Calu3 (cell line): ENCODE results near the gene PGM2L1. TPM values are rescaled to one million over a fixed set of nuclear protein-coding genes. Genes with fewer than 3 reads are reported as not detected.
"Not testable (repeated sequence)": the region's sequence is repeated elsewhere in the genome, so short reads cannot be mapped to it uniquely, and the experiment has no call there.

Source experiments
- BruUV-seq: library from RNA; stranded (reverse); fragments of 400-500 nt; replicated peaks from 2 replicates; lab custom pipeline; 2021; lab: Mats Ljungman, UMichigan
- CTCF ChIA-PET: fragments of 300-600 bp; sonication (Branson Sonifier 250); formaldehyde crosslinking; loops from one replicate; lab custom pipeline; 2022; ENCODE audit warnings: antibody characterized with exemption; lab: Charles Lee
- DNase-seq: peaks from one replicate; pipeline ENCODE4 v3.0.0; 2022
- H3K27ac Mint-ChIP-seq: one replicate; pipeline ENCODE4 v1.8.0; 2022; ENCODE audit warnings: mixed read lengths; ENCODE audit not compliant: unreplicated experiment
- H3K27me3 Mint-ChIP-seq: one replicate; pipeline ENCODE4 v1.8.0; 2022; ENCODE audit warnings: mixed read lengths; ENCODE audit not compliant: unreplicated experiment
- H3K36me3 Mint-ChIP-seq: one replicate; pipeline ENCODE4 v1.8.0; 2022; ENCODE audit warnings: mild to moderate bottlenecking, moderate library complexity, mixed read lengths; ENCODE audit not compliant: insufficient read depth, unreplicated experiment
- H3K4me1 Mint-ChIP-seq: one replicate; pipeline ENCODE4 v1.8.0; 2022; ENCODE audit warnings: mild to moderate bottlenecking, low read depth, mixed read lengths; ENCODE audit not compliant: unreplicated experiment
- H3K4me3 Mint-ChIP-seq: one replicate; pipeline ENCODE4 v1.8.0; 2022; ENCODE audit warnings: mild to moderate bottlenecking, low read depth, moderate library complexity, mixed read lengths; ENCODE audit not compliant: unreplicated experiment
- H3K9me3 Mint-ChIP-seq: one replicate; pipeline ENCODE4 v1.8.0; 2022; ENCODE audit warnings: low read depth, mixed read lengths; ENCODE audit not compliant: unreplicated experiment
- CTCF ChIP-seq: fragments of 200-600 bp; IDR thresholded peaks from one replicate; pipeline ENCODE4 v1.8.0; 2022; ENCODE audit warnings: antibody characterized with exemption; ENCODE audit not compliant: unreplicated experiment
- intact Hi-C: fragments of 100-400 bp; cut with micrococcal nuclease; formaldehyde crosslinking; loops from one replicate; pipeline ENCODE4 v1.10.0; 2022; ENCODE audit not compliant: unreplicated experiment
- total RNA-seq: library from RNA; stranded (reverse); gene quantifications from 2 replicates; pipeline ENCODE4 v1.2.3, GENCODE V29; 2022

The PGM2L1 gene
- total RNA-seq, 1 experiment from 2014 or later, result 7.2 TPM

DNA sequence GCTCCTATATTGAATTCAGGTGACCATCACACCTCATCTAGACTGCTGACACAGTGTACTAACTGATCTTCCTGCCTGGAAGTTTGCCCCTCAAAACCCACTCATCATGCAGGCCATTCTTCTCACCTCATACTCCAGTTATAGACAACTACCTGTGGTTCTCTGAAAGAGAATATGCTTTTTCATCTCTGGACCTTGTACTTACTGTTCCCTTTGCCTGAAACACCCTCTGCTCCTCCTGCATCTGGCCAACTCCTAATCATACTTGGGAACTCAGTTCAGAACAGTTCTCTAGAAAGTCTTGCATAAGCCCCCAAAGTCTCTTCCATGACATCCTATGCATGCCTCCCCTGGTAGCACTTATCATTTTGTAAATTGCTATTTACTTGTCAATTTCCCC lies 58.6 kb downstream of the PGM2L1 start:
- CTCF ChIA-PET, result no interaction called here
- TF ChIP-seq CTCF, result no peak
- DNase-seq, result no peak
- Mint-ChIP-seq H3K36me3 (no peaks in the 10 kb centered on the region), H3K4me3 (no peak overlapping the region), H3K9me3 (no peaks in the 10 kb centered on the region), H3K27me3 (no peaks in the 10 kb centered on the region), H3K27ac (no peak overlapping the region), H3K4me1 (no peaks in the 10 kb centered on the region)
- intact Hi-C loops, result no loop called here
- BruUV-seq, result no TSS peak

DNA sequence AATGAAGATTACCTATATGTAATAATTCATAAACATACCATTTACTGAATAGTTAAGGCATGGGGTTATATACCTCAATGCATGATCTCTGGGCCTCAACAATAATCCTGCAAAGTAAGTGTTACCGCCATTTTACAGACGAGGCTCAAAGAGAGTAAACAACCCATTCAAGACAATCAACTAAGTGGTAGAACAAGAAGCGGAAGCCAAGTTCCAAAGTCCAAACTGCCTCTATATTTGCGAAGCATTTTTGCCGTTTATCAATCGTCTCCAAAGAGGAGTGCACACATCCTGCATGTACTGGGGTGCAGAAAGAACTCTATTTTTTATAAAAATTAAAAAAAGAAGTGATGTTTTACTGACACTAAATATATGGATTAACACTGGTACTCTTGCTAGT lies 59.3 kb downstream of the PGM2L1 start:
- Mint-ChIP-seq H3K4me1 (no peaks in the 10 kb centered on the region), H3K9me3 (no peaks in the 10 kb centered on the region), H3K27ac (no peak overlapping the region), H3K27me3 (no peaks in the 10 kb centered on the region), H3K36me3 (no peaks in the 10 kb centered on the region), H3K4me3 (no peak overlapping the region)
- intact Hi-C loops, result no loop called here
- no peak for DNase-seq
- no peak for TF ChIP-seq CTCF
- BruUV-seq, result no TSS peak
- CTCF ChIA-PET, result no interaction called here

DNA sequence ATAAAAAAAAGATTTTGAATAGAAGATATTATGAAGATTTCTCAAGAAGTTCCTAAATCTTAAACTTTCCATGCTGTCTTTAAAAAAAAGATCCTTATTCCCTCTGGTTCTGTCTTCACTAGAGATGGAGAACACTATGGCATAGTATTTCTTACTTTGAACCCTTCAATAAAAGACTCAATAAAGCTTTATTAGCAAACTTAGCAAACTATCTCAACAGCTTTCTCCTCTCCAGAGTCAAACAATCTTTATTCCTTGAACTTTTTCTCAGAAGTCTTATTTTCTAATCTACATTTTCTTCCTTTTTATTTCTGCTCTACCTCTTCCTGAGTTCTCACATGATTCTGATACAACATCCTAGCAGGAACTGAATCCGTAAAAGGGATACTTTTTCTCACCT lies 65.0 kb downstream of the PGM2L1 start:
- intact Hi-C loops, result no loop called here
- no peak for DNase-seq
- no peak for TF ChIP-seq CTCF
- Mint-ChIP-seq H3K36me3 (no peaks in the 10 kb centered on the region), H3K27ac (no peak overlapping the region), H3K9me3 (no peaks in the 10 kb centered on the region), H3K4me3 (no peak overlapping the region), H3K4me1 (no peaks in the 10 kb centered on the region), H3K27me3 (no peaks in the 10 kb centered on the region)
- BruUV-seq, result no TSS peak
- CTCF ChIA-PET, result no interaction called here

DNA sequence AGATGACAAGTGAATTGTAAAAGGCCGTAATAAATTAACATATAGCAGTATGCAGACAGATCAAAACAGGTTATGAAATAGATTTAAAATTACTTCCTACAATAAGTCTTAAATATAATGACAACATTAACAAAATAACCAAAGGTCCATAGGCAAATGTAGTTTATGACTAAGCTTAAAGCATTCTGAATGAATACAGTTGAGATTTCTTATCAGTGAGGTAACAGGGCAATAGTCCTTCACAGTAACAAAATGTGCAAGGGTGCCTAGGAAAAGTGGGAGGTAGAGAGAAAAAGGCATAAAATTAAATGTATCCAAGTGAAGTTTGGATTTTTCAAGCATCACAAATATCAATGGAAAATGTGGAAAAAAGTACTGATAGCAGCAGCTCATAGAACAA lies 65.9 kb downstream of the PGM2L1 start:
- Mint-ChIP-seq H3K36me3 (no peaks in the 10 kb centered on the region), H3K4me3 (no peak overlapping the region), H3K27ac (no peak overlapping the region), H3K9me3 (no peaks in the 10 kb centered on the region), H3K4me1 (no peaks in the 10 kb centered on the region), H3K27me3 (no peaks in the 10 kb centered on the region)
- CTCF ChIA-PET, result no interaction called here
- BruUV-seq, result no TSS peak
- DNase-seq, result no peak
- intact Hi-C loops, result no loop called here
- TF ChIP-seq CTCF, result no peak

GRCh38 chr11:74331000-74331399 lies 67.2 kb downstream of the PGM2L1 start:
- CTCF ChIA-PET, result not testable (repeated sequence)

More at GRCh38 chr11:74331000-74331399, 67.2 kb downstream of the PGM2L1 start:
- H3K9me3 Mint-ChIP-seq, H3K27me3 Mint-ChIP-seq, BruUV-seq, DNase-seq, H3K4me1 Mint-ChIP-seq, H3K4me3 Mint-ChIP-seq, intact Hi-C loops, H3K36me3 Mint-ChIP-seq, H3K27ac Mint-ChIP-seq: not testable (repeated sequence)
